HG03097 (cell line): ENCODE data around the gene PPT1.

Experiments
- ATAC-seq: cut with Tn5 transposase; IDR thresholded peaks from one replicate; pipeline ENCODE4 v1.9.1; 2021; ENCODE audit not compliant: unreplicated experiment, low FRiP score

Gene PPT1

GRCh38 chr1:40096977-40097782 lies at the start of gene PPT1:
PPT1 (minus strand) TSS chr1:40097252; CDS start chr1:40097238, 14 bp downstream.
- ATAC-seq: no peak

- no peak for ATAC-seq
These were observed 47.0 kb upstream of the PPT1 start for GRCh38 chr1:40143891-40144575.

- no peak for ATAC-seq
These were observed 45.0 kb upstream of the PPT1 start for GRCh38 chr1:40141878-40142535.

GRCh38 chr1:40140211-40140973 lies 43.3 kb upstream of the PPT1 start:
- ATAC-seq: no peak

GRCh38 chr1:40133839-40134238 lies 36.8 kb upstream of the PPT1 start:
- no peak for ATAC-seq

GRCh38 chr1:40133312-40133665 lies 36.2 kb upstream of the PPT1 start:
- no peak for ATAC-seq

- ATAC-seq: no peak
These were observed 35.6 kb upstream of the PPT1 start for GRCh38 chr1:40132383-40133311.

GRCh38 chr1:40130892-40131291 lies 33.8 kb upstream of the PPT1 start:
- no peak for ATAC-seq

GRCh38 chr1:40122855-40123254 lies 25.8 kb upstream of the PPT1 start:
- no peak for ATAC-seq

GRCh38 chr1:40120128-40120527 lies 23.1 kb upstream of the PPT1 start:
- no peak for ATAC-seq

- no peak for ATAC-seq
These were observed 17.3 kb upstream of the PPT1 start for GRCh38 chr1:40114400-40114799.

GRCh38 chr1:40110389-40110788 lies 13.3 kb upstream of the PPT1 start:
- ATAC-seq: no peak

GRCh38 chr1:40107290-40107959 lies 10.4 kb upstream of the PPT1 start:
- no peak for ATAC-seq

- no peak for ATAC-seq
These were observed 8.0 kb upstream of the PPT1 start for GRCh38 chr1:40105028-40105427.

GRCh38 chr1:40102896-40103295 lies 5.8 kb upstream of the PPT1 start:
- no peak for ATAC-seq

- no peak for ATAC-seq
These were observed 5.0 kb upstream of the PPT1 start for GRCh38 chr1:40102038-40102437.

- no peak for ATAC-seq
These were observed 441 bp downstream of the PPT1 start for GRCh38 chr1:40096646-40096976.

- no peak for ATAC-seq
These were observed 1.2 kb downstream of the PPT1 start for GRCh38 chr1:40095806-40096205.

GRCh38 chr1:40094466-40095110 lies 2.5 kb downstream of the PPT1 start:
- no peak for ATAC-seq
